ENCODE data around the gene TNXB.
"Not testable (repeated sequence)": the region's sequence is repeated elsewhere in the genome, so short reads cannot be mapped to it uniquely, and the experiment has no call there.

Gene TNXB

GRCh38 chr6:31996385-31996784 lies 112.8 kb downstream of the TNXB start:
- DNase-seq (ENCODE audit: low spot score) = not testable (repeated sequence)

DNA sequence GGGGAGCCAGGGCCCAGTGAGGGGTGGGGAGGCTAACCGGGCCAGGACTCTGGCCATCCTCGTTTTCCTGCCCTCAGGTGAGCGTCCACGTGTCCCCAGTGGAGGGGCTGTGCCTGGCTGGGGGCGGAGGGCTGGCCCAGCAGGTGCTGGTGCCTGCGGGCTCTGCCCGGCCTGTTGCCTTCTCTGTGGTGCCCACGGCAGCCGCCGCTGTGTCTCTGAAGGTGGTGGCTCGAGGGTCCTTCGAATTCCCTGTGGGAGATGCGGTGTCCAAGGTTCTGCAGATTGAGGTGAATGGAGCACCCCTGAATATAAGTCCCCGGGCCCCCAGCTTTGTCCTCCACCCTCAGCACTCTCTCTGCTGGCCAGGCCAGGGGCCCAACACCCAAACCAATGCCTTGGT lies 114.7 kb downstream of the TNXB start:
- DNase-seq (ENCODE audit: low spot score) = not testable (repeated sequence)
